ENCODE measurements around the gene MTUS2. TPM values are rescaled to one million over a fixed set of nuclear protein-coding genes. Genes with fewer than 3 reads are reported as not detected.

The MTUS2 gene
- total and polyA plus RNA-seq, 9 of the 15 experiments (the other 6 are each of a cell fraction or from before 2014, with no cell fraction given) = 0.01 to 0.28 (median 0.06) TPM; not detected in 1

DNA sequence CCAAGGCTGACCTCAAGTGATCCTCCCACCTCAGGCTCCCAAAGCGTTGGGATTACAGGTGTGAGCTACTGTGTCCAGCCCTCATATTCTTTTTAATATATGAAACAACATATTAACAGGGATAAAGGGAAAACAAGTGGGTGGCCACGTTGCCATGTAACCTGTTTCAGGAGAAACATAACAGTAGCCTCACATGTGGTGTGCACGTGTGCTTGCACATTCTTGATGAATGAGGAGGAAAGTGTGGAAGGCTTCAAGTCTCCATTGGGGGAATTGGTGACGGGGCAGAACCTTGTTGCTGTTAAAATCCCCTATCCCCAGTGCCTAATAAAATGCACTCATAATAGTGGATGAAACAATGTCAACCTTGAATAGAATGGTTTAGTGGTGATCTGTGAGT, 202.3 kb downstream of the MTUS2 start (continued):
- TF ChIP-seq, protein P1, sequence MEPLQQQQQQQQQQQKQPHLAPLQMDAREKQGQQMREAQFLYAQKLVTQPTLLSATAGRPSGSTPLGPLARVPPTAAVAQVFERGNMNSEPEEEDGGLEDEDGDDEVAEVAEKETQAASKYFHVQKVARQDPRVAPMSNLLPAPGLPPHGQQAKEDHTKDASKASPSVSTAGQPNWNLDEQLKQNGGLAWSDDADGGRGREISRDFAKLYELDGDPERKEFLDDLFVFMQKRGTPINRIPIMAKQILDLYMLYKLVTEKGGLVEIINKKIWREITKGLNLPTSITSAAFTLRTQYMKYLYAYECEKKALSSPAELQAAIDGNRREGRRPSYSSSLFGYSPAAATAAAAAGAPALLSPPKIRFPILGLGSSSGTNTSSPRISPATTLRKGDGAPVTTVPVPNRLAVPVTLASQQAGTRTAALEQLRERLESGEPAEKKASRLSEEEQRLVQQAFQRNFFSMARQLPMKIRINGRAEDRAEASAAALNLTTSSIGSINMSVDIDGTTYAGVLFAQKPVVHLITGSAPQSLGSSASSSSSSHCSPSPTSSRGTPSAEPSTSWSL (CRISPR knock-in tag; IDR thresholded peaks at IDR 0.05; ENCODE audit: borderline replicate concordance) = no peak
- TF ChIP-seq TARDBP (IDR thresholded peaks at IDR 0.05) (no peak), GATAD2B (IDR thresholded peaks at IDR 0.05; ENCODE audit: borderline replicate concordance) (no peak)
- TF ChIP-seq, protein P2, sequence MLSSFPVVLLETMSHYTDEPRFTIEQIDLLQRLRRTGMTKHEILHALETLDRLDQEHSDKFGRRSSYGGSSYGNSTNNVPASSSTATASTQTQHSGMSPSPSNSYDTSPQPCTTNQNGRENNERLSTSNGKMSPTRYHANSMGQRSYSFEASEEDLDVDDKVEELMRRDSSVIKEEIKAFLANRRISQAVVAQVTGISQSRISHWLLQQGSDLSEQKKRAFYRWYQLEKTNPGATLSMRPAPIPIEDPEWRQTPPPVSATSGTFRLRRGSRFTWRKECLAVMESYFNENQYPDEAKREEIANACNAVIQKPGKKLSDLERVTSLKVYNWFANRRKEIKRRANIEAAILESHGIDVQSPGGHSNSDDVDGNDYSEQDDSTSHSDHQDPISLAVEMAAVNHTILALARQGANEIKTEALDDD (IDR thresholded peaks at IDR 0.05) = no peak

DNA sequence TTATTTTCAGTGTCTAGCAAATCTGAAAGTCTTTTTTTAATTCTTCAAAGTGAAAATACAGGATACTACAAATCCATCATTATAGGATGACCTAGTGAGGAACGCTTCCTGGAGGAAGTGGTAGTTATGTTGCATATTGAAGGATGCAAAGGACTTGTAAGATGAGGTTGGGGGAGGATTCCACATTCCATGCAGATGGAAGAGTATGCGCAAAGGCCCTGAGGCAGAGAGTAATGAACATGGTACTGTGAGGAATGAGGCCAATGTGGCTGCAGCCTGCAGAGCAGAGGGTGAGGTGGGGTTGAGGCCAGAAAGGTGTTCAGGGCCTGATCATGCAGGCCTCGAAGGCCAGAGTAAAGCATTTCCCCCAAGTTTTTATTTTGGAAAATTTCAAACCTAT, 202.8 kb downstream of the MTUS2 start:
- H3K79me2 ChIP-seq (ENCODE audit: control insufficient read depth, insufficient read depth, low read length) = no peaks in the 10 kb centered on the region
- no peak overlapping the region for H3K9ac ChIP-seq (ENCODE audit: insufficient read depth in 1 of 2, low read depth in 2 of 2, low read length in 2 of 2)
- no peak overlapping the region for H3K4me3 ChIP-seq
- H2AFZ ChIP-seq (ENCODE audit: low read depth, low read length) = no peak overlapping the region
- no peaks in the 10 kb centered on the region for H4K20me1 ChIP-seq (replicated peaks; ENCODE audit: control insufficient read depth, insufficient read depth, low read length)
- H3K27ac ChIP-seq (ENCODE audit: extremely low read depth, low read depth, low read length) = no peak overlapping the region
- no TSS peak for BruUV-seq (replicated peaks)
- H3K4me2 ChIP-seq (ENCODE audit: insufficient read depth, low read length) = no peak overlapping the region
- no peaks in the 10 kb centered on the region for H3K4me1 ChIP-seq (replicated peaks in 1 of 2; ENCODE audit: control insufficient read depth in 2 of 2, insufficient read depth in 2 of 2, low read length in 2 of 2)
- H3K36me3 ChIP-seq (ENCODE audit: control insufficient read depth, insufficient read depth, low read length) = no peaks in the 10 kb centered on the region
- ATAC-seq (no peak), FAIRE-seq (no peak), DNase-seq (ENCODE audit: extremely low read depth in 1 of 4, low spot score in 3 of 4) (no peak)
- H3K9me3 ChIP-seq (replicated peaks; ENCODE audit: control insufficient read depth, insufficient read depth, low read depth, low read length) = no peaks in the 10 kb centered on the region
- ChIA-PET CTCF (ENCODE audit: low intra/inter-chr PET ratio) (no interaction called here), POLR2A (no interaction called here)
- in situ Hi-C loops (cut with MboI) = no loop called here
- intact Hi-C loops (cut with micrococcal nuclease) = no loop called here
- H3K9me1 ChIP-seq (ENCODE audit: control insufficient read depth, insufficient read depth, low read length) = no peaks in the 10 kb centered on the region
- H3K27me3 ChIP-seq (ENCODE audit: control insufficient read depth in 2 of 2, insufficient read depth in 2 of 2, low read length in 2 of 2) = no peaks in the 10 kb centered on the region; a peak in 1 of 5 replicates
- WGBS (ENCODE audit: insufficient coverage, low coverage, missing lambda C conversion rate) = 0% methylated on average over 3 of the region's 3 CpGs
- TF ChIP-seq, protein P3, sequence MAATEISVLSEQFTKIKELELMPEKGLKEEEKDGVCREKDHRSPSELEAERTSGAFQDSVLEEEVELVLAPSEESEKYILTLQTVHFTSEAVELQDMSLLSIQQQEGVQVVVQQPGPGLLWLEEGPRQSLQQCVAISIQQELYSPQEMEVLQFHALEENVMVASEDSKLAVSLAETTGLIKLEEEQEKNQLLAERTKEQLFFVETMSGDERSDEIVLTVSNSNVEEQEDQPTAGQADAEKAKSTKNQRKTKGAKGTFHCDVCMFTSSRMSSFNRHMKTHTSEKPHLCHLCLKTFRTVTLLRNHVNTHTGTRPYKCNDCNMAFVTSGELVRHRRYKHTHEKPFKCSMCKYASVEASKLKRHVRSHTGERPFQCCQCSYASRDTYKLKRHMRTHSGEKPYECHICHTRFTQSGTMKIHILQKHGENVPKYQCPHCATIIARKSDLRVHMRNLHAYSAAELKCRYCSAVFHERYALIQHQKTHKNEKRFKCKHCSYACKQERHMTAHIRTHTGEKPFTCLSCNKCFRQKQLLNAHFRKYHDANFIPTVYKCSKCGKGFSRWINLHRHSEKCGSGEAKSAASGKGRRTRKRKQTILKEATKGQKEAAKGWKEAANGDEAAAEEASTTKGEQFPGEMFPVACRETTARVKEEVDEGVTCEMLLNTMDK (IDR thresholded peaks at IDR 0.05; ENCODE audit: borderline replicate concordance, insufficient read depth, low read depth, low read length, poor library complexity, severe bottlenecking) = no peak
- TF ChIP-seq ZNF121 (CRISPR knock-in tag; conservative IDR thresholded peaks at IDR 0.05) = no peak
- TF ChIP-seq ZNF766 (CRISPR knock-in tag; conservative IDR thresholded peaks at IDR 0.05) = no peak
- no peak for TF ChIP-seq POLR2A (conservative IDR thresholded peaks at IDR 0.05)
- no peak for TF ChIP-seq ZNF507 (tag; conservative IDR thresholded peaks at IDR 0.05)
- TF ChIP-seq, protein P4, sequence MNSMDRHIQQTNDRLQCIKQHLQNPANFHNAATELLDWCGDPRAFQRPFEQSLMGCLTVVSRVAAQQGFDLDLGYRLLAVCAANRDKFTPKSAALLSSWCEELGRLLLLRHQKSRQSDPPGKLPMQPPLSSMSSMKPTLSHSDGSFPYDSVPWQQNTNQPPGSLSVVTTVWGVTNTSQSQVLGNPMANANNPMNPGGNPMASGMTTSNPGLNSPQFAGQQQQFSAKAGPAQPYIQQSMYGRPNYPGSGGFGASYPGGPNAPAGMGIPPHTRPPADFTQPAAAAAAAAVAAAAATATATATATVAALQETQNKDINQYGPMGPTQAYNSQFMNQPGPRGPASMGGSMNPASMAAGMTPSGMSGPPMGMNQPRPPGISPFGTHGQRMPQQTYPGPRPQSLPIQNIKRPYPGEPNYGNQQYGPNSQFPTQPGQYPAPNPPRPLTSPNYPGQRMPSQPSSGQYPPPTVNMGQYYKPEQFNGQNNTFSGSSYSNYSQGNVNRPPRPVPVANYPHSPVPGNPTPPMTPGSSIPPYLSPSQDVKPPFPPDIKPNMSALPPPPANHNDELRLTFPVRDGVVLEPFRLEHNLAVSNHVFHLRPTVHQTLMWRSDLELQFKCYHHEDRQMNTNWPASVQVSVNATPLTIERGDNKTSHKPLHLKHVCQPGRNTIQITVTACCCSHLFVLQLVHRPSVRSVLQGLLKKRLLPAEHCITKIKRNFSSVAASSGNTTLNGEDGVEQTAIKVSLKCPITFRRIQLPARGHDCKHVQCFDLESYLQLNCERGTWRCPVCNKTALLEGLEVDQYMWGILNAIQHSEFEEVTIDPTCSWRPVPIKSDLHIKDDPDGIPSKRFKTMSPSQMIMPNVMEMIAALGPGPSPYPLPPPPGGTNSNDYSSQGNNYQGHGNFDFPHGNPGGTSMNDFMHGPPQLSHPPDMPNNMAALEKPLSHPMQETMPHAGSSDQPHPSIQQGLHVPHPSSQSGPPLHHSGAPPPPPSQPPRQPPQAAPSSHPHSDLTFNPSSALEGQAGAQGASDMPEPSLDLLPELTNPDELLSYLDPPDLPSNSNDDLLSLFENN (IDR thresholded peaks at IDR 0.05; ENCODE audit: low read depth in 2 of 2, low read length in 2 of 2) = no peak
- no peak for TF ChIP-seq ZNF780A (CRISPR knock-in tag; IDR thresholded peaks at IDR 0.05)
- TF ChIP-seq, protein P5, sequence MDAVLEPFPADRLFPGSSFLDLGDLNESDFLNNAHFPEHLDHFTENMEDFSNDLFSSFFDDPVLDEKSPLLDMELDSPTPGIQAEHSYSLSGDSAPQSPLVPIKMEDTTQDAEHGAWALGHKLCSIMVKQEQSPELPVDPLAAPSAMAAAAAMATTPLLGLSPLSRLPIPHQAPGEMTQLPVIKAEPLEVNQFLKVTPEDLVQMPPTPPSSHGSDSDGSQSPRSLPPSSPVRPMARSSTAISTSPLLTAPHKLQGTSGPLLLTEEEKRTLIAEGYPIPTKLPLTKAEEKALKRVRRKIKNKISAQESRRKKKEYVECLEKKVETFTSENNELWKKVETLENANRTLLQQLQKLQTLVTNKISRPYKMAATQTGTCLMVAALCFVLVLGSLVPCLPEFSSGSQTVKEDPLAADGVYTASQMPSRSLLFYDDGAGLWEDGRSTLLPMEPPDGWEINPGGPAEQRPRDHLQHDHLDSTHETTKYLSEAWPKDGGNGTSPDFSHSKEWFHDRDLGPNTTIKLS (IDR thresholded peaks at IDR 0.05; ENCODE audit: borderline replicate concordance, low read depth) = no peak

Data from K562 (cell line).